Retina (tissue), 1 donor: ENCODE measurements around the gene ASGR1.

Experiments
- DNase-seq: peaks from one replicate; pipeline ENCODE4 v3.0.0-alpha.2; 2016

ASGR1 gene, protein sequence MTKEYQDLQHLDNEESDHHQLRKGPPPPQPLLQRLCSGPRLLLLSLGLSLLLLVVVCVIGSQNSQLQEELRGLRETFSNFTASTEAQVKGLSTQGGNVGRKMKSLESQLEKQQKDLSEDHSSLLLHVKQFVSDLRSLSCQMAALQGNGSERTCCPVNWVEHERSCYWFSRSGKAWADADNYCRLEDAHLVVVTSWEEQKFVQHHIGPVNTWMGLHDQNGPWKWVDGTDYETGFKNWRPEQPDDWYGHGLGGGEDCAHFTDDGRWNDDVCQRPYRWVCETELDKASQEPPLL

DNA sequence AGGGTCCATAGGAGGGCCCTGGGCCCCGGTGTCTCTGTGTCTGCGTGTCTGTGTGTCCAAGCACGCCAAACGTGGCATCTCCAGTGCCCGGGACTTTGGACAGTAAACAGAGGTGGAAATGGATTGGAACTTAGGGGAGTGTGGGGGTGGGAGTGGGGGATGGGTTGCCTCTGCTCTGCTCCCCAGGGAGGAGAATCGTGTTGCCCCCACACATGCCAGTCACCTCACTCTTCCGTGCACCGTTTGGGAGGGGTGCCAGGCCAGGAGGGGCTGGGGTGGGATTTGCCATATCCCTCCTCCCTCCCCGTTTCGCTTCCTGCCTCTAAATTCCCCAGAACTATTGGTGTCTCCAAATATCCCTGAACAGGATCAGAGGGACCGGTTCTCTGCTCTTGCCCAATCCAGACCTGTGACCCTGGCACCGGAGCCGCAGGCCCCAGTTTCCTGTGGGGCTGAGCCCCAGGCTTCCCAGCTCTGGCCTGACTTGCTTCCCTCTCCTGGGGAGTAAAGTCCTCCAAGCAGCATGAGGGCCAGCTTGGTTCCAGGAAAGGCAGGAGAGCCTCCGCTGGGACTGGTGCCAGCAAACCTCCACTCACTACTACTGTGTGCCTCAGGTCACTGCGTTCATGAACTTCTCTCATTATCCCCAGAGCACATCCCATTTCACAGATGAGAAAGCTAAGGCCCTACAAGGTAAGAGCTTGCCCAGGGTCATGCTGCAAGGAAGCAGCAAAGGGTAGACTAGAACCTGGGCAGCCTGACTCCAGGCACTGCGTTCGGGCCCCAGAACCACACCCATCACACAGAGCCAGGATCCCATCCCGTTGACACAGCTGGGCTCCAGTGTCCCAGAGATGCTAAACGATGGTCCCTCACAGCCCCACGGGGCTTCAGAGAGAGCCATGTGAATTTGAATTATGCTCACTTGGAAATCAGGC lies at the start of gene ASGR1:
Gene ASGR1 (minus strand): TSS at position 54 of the 938 bp plus-strand sequence. CDS start 807 bp downstream, outside the sequence.
- no peak for DNase-seq

- no peak for DNase-seq
These were observed 49.8 kb upstream of the ASGR1 start for GRCh38 chr17:7228920-7229319.

DNA sequence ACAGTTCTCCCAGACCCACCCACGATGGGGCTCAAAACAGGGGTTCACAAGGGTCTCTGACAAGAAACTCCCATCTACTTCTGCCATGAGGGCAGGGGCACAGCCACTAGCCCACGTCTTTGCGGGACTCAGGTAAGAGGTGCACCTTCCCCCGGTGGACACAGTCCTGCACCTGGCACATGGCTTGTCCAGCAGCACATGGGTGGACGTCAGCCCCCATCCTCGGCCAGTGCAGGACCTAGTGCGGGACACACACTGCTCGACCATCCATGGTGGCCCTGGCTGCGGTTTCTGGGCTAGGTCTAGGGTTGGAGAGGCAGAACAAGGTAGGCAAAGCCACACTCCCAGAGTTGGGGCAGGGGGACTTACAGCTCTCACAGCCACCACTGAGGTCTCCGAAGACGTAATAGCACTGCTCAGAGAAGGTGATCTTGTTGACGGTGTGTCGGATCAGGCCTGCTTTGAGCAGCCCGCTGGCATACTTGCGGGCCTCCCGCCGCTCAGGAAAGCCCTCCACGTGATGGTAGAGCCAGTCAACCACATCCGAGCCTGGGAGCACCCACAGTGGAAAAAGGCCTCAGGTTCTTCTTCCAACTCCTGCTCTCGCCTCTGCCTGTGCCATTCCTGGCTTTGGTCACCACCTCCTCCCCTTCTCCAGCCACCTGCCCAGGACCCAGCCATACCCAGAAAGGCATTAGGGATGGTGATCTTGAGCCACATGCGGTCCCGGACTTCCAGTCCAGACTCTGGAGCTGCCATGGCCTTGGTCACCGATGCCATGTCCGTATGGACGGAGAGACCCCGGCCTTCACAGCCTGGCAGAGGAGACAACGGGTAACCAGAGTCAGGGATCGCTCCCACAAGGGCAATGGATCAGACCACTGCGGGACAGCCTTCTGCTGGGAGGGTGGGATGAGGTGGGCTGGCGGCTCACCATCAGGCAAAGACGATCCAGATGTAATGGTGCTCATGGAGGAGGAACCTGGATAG lies 47.8 kb upstream of the ASGR1 start:
- no peak for DNase-seq

GRCh38 chr17:7225711-7226331 lies 46.7 kb upstream of the ASGR1 start:
- DNase-seq = no peak

- DNase-seq = no peak
These were observed 45.5 kb upstream of the ASGR1 start for GRCh38 chr17:7224661-7225111.

DNA sequence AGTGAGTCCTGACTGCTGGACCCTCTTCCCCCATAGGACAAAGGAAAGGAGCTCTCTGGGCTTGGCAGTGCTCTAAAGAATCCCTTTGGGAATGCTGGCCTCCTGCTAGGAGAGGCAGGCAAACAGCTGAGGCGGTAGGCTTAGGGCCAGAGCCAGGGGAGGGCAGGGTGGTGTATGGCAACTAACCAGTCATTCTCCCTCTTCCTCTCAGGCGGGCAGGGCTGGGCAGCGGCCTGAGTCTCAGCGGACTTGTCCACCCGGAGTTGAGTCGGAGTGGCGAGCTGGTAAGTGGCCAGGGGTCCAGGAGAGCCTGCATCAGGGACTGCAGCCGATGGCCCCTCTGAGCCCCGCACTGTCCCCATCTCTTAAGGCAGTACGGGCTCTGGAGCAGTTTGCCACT lies 44.9 kb upstream of the ASGR1 start:
- DNase-seq = no peak

DNA sequence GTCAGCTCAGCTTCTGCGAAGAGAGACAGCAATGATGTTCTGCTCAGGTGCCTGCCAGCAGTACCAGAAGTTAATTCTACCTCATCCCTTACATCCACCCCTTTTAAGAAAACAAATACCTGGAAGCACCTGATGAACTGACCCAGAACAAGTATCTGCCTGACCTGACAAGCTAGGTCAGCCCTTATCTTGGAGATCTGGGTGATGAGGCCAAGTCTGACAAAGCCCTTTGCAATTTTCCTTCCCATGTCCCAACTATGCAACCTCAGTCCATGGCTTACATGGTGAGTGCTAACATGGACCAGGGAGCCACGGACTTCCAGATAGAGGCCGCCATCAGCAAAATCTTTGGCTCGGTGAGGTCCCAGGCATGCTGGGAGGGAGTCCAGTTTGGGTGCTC lies 44.2 kb upstream of the ASGR1 start:
- no peak for DNase-seq

- no peak for DNase-seq
These were observed 43.8 kb upstream of the ASGR1 start for GRCh38 chr17:7222972-7223292.

DNA sequence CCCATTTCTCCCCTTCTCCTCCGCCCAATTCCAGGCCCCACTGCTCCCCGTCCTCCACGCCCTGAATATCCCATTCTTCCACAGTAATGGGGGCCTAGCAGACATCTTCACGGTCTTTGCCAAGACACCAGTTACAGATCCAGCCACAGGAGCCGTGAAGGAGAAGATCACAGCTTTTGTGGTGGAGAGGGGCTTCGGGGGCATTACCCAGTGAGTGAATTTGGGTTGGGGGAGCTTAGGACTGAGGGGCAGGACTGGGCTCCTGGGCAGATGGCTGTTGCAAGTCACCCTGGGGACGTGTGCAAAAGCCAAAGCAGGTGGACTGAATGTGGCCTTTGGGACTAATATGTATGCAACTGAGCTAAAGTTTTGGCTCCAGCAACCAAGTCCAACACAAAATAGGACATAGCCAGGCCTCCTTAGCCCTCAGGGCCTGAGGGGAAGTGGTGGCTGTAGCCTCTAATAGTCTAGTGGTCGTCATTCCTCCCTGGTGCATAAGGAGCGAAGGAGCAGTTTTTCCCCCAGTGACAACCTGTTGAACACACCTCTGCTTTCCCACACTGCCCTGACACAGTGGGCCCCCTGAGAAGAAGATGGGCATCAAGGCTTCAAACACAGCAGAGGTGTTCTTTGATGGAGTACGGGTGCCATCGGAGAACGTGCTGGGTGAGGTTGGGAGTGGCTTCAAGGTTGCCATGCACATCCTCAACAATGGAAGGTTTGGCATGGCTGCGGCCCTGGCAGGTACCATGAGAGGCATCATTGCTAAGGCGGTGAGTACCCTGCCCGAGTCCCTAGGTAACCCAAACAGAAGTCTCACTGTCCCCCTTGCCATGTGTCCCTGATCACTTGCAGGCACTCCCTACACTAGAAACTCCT lies 43.2 kb upstream of the ASGR1 start:
- DNase-seq = no peak

- DNase-seq = no peak
These were observed 42.3 kb upstream of the ASGR1 start for GRCh38 chr17:7221278-7222092.

DNA sequence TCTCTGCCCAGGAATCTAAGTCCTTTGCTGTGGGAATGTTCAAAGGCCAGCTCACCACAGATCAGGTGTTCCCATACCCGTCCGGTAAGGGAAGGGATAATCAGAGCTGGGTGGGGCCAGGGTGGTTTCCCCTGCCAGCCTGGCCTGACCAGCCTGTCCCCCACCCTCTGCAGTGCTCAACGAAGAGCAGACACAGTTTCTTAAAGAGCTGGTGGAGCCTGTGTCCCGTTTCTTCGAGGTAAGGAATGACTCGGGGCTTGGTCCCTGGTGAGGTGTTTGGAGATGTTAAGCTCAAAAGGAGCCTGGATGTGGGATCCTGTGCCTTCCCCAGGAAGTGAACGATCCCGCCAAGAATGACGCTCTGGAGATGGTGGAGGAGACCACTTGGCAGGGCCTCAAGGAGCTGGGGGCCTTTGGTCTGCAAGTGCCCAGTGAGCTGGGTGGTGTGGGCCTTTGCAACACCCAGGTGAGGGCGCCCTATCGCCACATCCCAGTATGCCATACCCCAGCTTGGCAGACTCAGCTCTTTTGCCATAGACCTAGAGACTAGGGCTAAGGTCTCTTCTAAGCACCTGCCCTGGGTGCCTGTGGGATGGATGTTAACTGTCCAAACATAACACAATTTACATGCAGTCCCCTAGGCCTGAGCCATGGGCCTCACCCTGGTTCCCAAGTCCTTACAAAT lies 41.6 kb upstream of the ASGR1 start:
- DNase-seq = no peak

GRCh38 chr17:7219812-7220592 lies 40.8 kb upstream of the ASGR1 start, which contains the start of the genes ACADVL and DLG4:
Gene ACADVL (plus strand): TSS chr17:7219938. CDS start chr17:7219985, 47 bp downstream.
Gene DLG4 (minus strand): TSS chr17:7219836.
- peak; percentile 92 for DNase-seq

- no peak for DNase-seq
These were observed 40.1 kb upstream of the ASGR1 start for GRCh38 chr17:7219229-7219811.

DNA sequence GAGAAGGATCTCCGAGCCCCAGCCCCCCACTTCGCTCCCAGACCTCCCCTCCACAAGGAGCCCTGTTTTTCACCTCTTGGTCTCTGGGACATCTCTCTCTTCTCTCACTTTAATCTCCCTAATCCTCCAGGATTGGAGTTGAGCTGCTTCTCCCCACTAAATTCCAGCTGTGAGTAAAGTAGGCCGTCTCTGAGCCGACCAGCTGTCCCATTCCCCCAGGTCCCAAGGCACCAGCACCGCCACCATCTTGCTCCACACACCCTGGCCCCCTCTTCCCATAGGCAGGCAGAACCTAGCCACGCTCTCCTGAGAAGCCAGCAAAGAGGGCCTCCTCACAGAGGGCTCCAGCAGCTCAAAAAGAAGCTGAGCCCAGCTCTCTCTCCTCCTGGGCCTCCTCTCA lies 39.6 kb upstream of the ASGR1 start:
- DNase-seq = no peak

- no peak for DNase-seq
These were observed 39.0 kb upstream of the ASGR1 start for GRCh38 chr17:7218166-7218565.

DNA sequence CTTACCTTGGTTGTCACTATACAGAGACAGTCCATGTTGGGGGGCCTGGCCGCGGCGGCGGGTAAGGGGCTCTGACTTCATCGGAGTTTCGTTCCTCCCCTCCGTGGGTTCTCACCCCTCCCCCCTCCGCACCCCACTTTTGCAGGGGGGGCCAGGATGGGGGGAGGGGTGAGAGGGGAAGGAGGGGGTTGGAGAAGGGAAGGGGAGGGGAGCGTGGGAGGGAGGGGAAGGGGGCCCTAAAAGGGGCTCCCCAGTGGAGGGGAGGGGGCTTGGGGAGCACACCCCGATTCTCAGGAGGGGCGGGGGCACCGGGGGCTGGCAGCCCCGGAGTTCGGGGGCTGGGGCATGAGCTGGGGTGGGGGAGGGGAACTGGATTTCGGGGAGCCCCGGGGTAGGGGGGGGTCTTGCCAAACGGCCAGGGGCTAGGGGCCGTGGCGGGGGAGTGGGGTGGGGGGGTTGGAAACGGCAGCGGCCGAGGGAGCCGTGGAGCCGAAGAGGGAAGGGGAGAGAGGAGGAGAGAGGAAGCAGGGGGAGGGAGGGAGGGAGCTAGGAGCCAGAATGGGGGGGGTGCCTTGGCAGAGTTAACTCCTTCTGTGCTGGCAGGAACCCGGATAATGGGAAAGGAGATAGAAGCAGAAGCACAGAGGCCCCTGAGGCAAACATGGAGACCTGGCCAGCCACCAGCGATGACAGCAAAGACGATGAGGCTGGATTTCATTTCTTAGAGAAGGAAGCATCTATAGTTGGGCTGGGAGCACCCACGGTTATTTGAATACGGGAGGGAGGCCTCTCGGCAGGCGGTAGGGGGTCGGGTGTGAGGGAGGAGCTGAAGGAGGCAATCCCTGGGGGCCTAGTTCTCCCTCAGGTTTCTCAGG lies 38.2 kb upstream of the ASGR1 start:
- DNase-seq = peak; percentile 70
